Gastroesophageal sphincter (tissue), 4 donors: ENCODE results near the gene PDE3B. TPM values are rescaled to one million over a fixed set of nuclear protein-coding genes. Genes with fewer than 3 reads are reported as not detected.
"Not testable (repeated sequence)": the region's sequence is repeated elsewhere in the genome, so short reads cannot be mapped to it uniquely, and the experiment has no call there.

Experiments used
- ATAC-seq: fragments of 150-250 bp; one replicate; pipeline ENCODE4 v1.9.1; 2016; ENCODE audit warnings: mild to moderate bottlenecking, moderate library complexity
- H3K27ac ChIP-seq, 4 donors: fragments of 200-600 bp; sonication (generic) in 3 of 4; 1 replicate in 3 of 4; 2 replicates in 1 of 4; pipeline ENCODE4 v1.5.1; 2016 to 2019
- H3K27me3 ChIP-seq: fragments of 200-600 bp; sonication (generic); one replicate; pipeline ENCODE4 v1.5.1; 2019
- H3K36me3 ChIP-seq, 2 donors: fragments of 200-600 bp; sonication (generic); one replicate each; pipeline ENCODE4 v1.5.1; 2019; ENCODE audit warnings: control low read depth in 1 of 2
- H3K4me1 ChIP-seq, 3 donors: fragments of 200-600 bp; sonication (generic); 1 replicate in 2 of 3; 2 replicates in 1 of 3; pipeline ENCODE4 v1.5.1; 2016 to 2019; ENCODE audit warnings: control low read depth in 2 of 3
- H3K4me3 ChIP-seq, 2 donors: fragments of 200-600 bp; sonication (generic); one replicate each; pipeline ENCODE4 v1.5.1; 2019; ENCODE audit warnings: mild to moderate bottlenecking in 1 of 2, moderate library complexity in 1 of 2
- H3K9me3 ChIP-seq, 3 donors: fragments of 200-600 bp; sonication (generic); one replicate each; pipeline ENCODE4 v1.5.1; 2017 to 2019; ENCODE audit warnings: control low read depth in 2 of 3
- CTCF ChIP-seq, 4 experiments: fragments of 200-600 bp in 2 of 4; fragments of 450-650 bp in 2 of 4; sonication (generic) in 1 of 4; IDR thresholded peaks; one replicate each; pipeline ENCODE4 v1.5.1; 2017 to 2019; ENCODE audit warnings: antibody characterized with exemption in 4 of 4, mild to moderate bottlenecking in 2 of 4, moderate library complexity in 2 of 4
- EP300 ChIP-seq: sonication (generic); formaldehyde crosslinking; IDR thresholded peaks from one replicate; pipeline ENCODE4 v1.6.1; 2017; ENCODE audit warnings: antibody characterized with exemption, mild to moderate bottlenecking
- POLR2A ChIP-seq, 2 donors: fragments of 450-650 bp; IDR thresholded peaks; one replicate each; pipeline ENCODE4 v1.6.1; 2017; ENCODE audit warnings: antibody characterized with exemption in 2 of 2, mild to moderate bottlenecking in 2 of 2, moderate library complexity in 1 of 2
- POLR2AphosphoS5 ChIP-seq: sonication (generic); formaldehyde crosslinking; IDR thresholded peaks from one replicate; pipeline ENCODE4 v1.6.1; 2017; ENCODE audit warnings: antibody characterized with exemption
- WGBS, 2 donors: methylation state at CpG; one replicate each; pipeline ENCODE4 v1.1.5; 2018; ENCODE audit warnings: low coverage in 1 of 2; 5-methylcytosine and 5-hydroxymethylcytosine counted together
- total RNA-seq, 4 donors: library from RNA; depleted of rRNA; stranded (reverse); fragments of >200 nt; gene quantifications; one replicate each; pipeline ENCODE4 v1.1.0, GENCODE V29; 2016

PDE3B gene
- total RNA-seq, 4 donors from 2014 or later, result 11.7 to 21.8 (median 17.9) TPM

GRCh38 chr11:14676068-14676467 lies 32.5 kb downstream of the PDE3B start:
- H3K4me3 ChIP-seq, result no peak overlapping the region
- no peaks in the 10 kb centered on the region for H3K27me3 ChIP-seq
- H3K4me1 ChIP-seq, result no peaks in the 10 kb centered on the region
- 100% methylated on average over 2 of the region's 2 CpGs for WGBS, 2 donors
- no peaks in the 10 kb centered on the region for H3K9me3 ChIP-seq
- TF ChIP-seq POLR2AphosphoS5, result no peak
- TF ChIP-seq CTCF (IDR thresholded peaks at IDR 0.05), result no peak
- TF ChIP-seq POLR2A (IDR thresholded peaks at IDR 0.05), result no peak
- no peak for TF ChIP-seq EP300
- ATAC-seq, result no peak
- no peak overlapping the region for H3K27ac ChIP-seq
- no peaks in the 10 kb centered on the region for H3K36me3 ChIP-seq

- Histone ChIP-seq H3K27me3 (no peaks in the 10 kb centered on the region), H3K36me3 (no peaks in the 10 kb centered on the region), H3K27ac (no peak overlapping the region), H3K4me1 (no peaks in the 10 kb centered on the region), H3K4me3 (no peak overlapping the region), H3K9me3 (no peaks in the 10 kb centered on the region)
- TF ChIP-seq POLR2A (IDR thresholded peaks at IDR 0.05) (no peak), EP300 (no peak), CTCF (IDR thresholded peaks at IDR 0.05) (no peak), POLR2AphosphoS5 (no peak)
- WGBS, 2 donors, result 85 to 100% methylated on average over 2 of the region's 2 CpGs
- no peak for ATAC-seq
Observed at GRCh38 chr11:14677146-14677545, 33.5 kb downstream of the PDE3B start.

GRCh38 chr11:14678350-14678749 lies 34.7 kb downstream of the PDE3B start:
- no peak for TF ChIP-seq POLR2AphosphoS5
- no peak overlapping the region for H3K4me3 ChIP-seq
- H3K36me3 ChIP-seq, result no peaks in the 10 kb centered on the region
- no peak overlapping the region for H3K27ac ChIP-seq
- ATAC-seq, result no peak
- no peaks in the 10 kb centered on the region for H3K9me3 ChIP-seq
- no peaks in the 10 kb centered on the region for H3K4me1 ChIP-seq
- WGBS, 2 donors, result 96 to 100% methylated on average over 2 of the region's 2 CpGs
- H3K27me3 ChIP-seq, result no peaks in the 10 kb centered on the region

- Histone ChIP-seq H3K4me1 (no peaks in the 10 kb centered on the region), H3K4me3 (no peak overlapping the region), H3K27ac (no peak overlapping the region), H3K27me3 (no peaks in the 10 kb centered on the region), H3K36me3 (no peaks in the 10 kb centered on the region), H3K9me3 (no peaks in the 10 kb centered on the region)
- TF ChIP-seq POLR2AphosphoS5, result no peak
- no peak for TF ChIP-seq EP300
- TF ChIP-seq POLR2A (IDR thresholded peaks at IDR 0.05), result no peak
- no peak for TF ChIP-seq CTCF (IDR thresholded peaks at IDR 0.05)
- ATAC-seq, result no peak
- 100% methylated on average over 2 of the region's 3 CpGs for WGBS, 2 donors
Observed at GRCh38 chr11:14679662-14680061, 36.1 kb downstream of the PDE3B start.

- not testable (repeated sequence) for H3K4me3 ChIP-seq, H3K27me3 ChIP-seq, H3K4me1 ChIP-seq, H3K36me3 ChIP-seq, H3K9me3 ChIP-seq, ATAC-seq, H3K27ac ChIP-seq
- 88 to 89% methylated on average over 6 of the region's 6 CpGs for WGBS, 2 donors
Observed at GRCh38 chr11:14684234-14684915, 40.8 kb downstream of the PDE3B start.

- TF ChIP-seq CTCF (IDR thresholded peaks at IDR 0.05) (no peak), POLR2A (IDR thresholded peaks at IDR 0.05) (no peak), EP300 (no peak), POLR2AphosphoS5 (no peak)
- Histone ChIP-seq H3K27ac (no peak overlapping the region), H3K36me3 (no peaks in the 10 kb centered on the region), H3K4me1 (no peaks in the 10 kb centered on the region), H3K4me3 (no peak overlapping the region), H3K9me3 (no peaks in the 10 kb centered on the region), H3K27me3 (no peaks in the 10 kb centered on the region)
- no peak for ATAC-seq
Observed at GRCh38 chr11:14687456-14687855, 43.9 kb downstream of the PDE3B start.
